Right lung (tissue), 5 donors: Measurements from ENCODE around the gene CPSF4L. TPM values are rescaled to one million over a fixed set of nuclear protein-coding genes. Genes with fewer than 3 reads are reported as not detected.

Experiments used
- DNase-seq, 2 donors: peaks; one replicate each; pipeline ENCODE4 v3.0.0-alpha.2; 2013
- polyA plus RNA-seq, 5 donors: library from polyadenylated mRNA; unstranded; fragments of 120-200 nt; gene quantifications; one replicate each; pipeline versions ENCODE4 v1.2.1 to v1.2.3, GENCODE V29; 2013; ENCODE audit warnings: inconsistent platforms in 1 of 5, low replicate concordance in 1 of 5; ENCODE audit not compliant: insufficient read length in 5 of 5, insufficient read depth in 1 of 5

Gene CPSF4L
- polyA plus RNA-seq, 5 donors: 0.10 to 0.72 (median 0.34) TPM; not detected in 1

DNA sequence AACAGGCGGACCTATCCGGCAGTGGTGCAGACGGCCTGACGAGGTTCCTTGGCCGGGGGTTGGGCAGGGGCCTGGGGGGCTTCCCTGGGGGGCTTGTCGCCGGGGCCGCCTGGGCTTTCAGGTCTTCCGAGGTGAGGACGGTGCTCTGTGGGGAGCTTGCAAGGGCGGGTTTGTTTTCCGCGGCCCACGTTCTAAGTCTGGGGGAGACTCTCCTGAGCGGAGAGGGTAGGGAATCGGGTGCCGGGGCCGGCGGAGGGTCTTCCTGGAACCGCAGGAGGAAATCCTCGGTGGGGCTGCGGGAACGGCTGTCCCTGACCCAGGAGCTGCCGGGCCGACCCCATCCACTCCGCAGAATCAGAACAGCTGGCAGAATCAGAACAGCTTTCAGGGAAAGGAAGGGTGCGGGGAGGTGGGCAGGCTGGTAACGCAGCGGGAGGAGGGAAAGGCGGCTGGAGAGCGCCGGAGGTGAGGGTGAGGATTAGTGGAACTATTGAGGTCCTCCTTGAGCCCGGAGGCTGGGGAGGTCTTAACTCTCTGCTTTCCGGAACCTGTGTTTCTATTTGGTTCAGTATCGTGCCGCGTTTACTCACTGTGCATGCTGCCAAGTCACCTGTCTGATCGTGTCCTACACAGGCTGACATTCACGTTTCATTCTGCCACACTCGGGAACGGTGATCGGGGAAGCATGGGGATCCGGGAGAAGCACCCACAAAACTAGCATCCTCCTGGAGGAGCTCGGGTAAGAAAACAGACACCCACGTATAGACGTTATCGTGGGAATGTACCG, 28.9 kb downstream of the CPSF4L start:
- peak in 1 of 2 donors; percentile 14 for DNase-seq

GRCh38 chr17:73231841-73232586, 29.7 kb downstream of the CPSF4L start:
- peak; percentile 96 for DNase-seq

- no peak for DNase-seq
Observed at GRCh38 chr17:73231395-73231794, 30.3 kb downstream of the CPSF4L start.

GRCh38 chr17:73230088-73230487, 31.6 kb downstream of the CPSF4L start:
- no peak for DNase-seq

- peak; percentile 5 to 16 for DNase-seq
Observed at GRCh38 chr17:73228748-73229236, 32.9 kb downstream of the CPSF4L start.

GRCh38 chr17:73227944-73228343, 33.7 kb downstream of the CPSF4L start:
- DNase-seq: no peak

DNA sequence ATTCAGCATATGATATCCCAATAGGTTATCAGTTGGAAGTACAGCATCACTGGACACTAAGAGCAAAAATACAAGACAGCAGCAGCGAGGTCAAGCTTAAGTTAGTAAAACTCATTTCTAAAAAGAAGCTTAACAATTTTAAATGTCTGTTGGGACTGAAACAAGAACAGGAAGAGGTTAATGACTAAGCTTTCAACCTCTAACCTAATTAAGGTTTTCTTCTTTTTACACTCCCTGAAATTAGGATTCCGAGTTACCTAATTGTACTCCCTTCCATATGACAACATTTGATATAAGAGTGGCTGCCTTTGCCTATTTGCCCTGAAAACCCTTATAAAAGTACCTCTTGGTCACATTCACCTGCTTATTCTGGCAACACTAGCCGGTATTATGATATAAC, 34.3 kb downstream of the CPSF4L start:
- DNase-seq: no peak

DNA sequence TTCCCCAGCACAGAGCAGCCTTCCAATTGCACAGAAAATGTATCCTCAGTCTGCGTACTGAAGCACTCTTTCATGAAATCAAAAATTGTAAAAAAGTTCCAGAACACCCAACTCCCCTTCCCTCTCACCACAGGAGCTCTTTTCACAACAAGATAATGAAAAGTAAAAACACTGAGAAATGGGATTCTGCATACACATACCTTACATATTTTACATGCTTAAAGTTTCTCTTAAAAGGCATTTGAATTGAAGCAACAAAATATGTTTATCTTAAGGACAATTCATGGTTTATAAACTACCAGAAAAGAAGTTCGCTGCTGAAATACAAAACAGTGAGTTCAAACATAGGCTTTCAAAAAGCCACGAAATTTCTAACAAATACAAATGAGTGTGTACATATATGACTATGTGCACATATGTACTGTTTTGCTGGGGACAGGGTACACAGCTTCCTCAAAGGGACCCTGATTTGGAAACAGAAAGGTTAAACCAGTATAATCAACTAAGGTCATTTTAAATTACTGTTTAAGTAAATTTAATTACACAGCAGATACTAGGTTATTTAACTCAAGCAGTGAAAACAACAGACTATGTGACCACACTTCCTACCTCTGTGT, 35.0 kb downstream of the CPSF4L start:
- no peak for DNase-seq

GRCh38 chr17:73224663-73225305, 36.9 kb downstream of the CPSF4L start:
- DNase-seq: no peak

DNA sequence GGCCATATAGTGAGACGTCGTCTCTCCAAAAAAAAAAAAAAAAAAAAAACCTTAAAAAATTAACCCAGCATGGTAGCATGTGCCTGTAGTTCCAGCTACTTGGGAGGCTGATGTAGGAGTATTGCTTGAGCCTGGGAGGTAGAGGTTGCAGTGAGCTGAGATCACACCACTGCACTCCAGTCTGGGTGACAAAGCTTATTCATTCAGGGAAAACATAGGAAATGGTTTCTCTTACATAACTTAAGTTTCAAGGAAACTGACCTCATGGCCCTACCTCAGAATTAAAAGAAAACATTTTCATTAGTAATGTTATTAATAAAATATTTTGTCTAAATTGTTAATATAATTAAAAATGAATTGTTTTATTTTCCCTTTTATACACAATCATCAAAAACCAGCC, 37.4 kb downstream of the CPSF4L start:
- no peak for DNase-seq

- DNase-seq: no peak
Observed at GRCh38 chr17:73223626-73224230, 38.0 kb downstream of the CPSF4L start.

GRCh38 chr17:73215447-73215846, 46.2 kb downstream of the CPSF4L start:
- no peak for DNase-seq

- no peak for DNase-seq
Observed at GRCh38 chr17:73214851-73215250, 46.8 kb downstream of the CPSF4L start.

- DNase-seq: no peak
Observed at GRCh38 chr17:73214008-73214407, 47.7 kb downstream of the CPSF4L start.

GRCh38 chr17:73211745-73212144, 49.9 kb downstream of the CPSF4L start:
- no peak for DNase-seq

DNA sequence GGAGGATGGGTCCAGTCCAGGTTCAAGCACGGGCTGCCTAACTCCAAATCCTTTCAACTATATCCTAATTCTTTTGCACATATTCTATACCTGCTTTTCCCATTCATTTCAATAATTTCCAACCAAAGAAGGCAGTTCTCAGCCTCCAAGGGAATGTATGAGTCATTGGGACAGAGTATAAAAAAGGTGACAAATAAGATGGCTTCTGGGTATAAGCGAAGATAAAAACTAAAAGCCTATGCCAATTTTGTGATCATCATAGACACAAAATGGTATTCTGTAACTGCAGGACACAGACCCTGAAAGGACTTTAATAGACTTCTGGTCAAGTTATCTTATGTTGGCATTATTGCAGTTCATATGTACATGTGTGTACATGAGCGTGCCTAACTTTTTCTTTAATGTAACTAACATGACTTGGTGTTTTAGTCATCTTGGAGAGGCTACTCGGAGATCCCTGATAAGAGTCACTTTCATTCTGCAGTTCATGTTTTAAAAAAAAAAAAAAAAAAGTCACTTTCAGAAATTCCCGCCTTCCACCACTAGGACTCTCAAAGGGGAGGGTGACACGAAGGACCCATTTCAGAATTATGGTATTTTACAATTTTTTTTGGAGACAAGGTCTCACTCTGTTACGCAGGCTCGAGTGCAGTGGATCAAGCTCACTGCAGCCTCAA, 51.5 kb downstream of the CPSF4L start:
- no peak for DNase-seq

GRCh38 chr17:73209436-73209835, 52.2 kb downstream of the CPSF4L start:
- DNase-seq: no peak

GRCh38 chr17:73208139-73208827, 53.4 kb downstream of the CPSF4L start:
- no peak for DNase-seq

GRCh38 chr17:73205459-73205961, 56.2 kb downstream of the CPSF4L start:
- no peak for DNase-seq
